GM18951 (cell line): ENCODE measurements around the gene ELK4.
A peak's percentile ranks its signal among the peaks of the same experiment; 100 is the strongest.

Experiments
- POLR2A ChIP-seq: IDR thresholded peaks from 4 replicates; pipeline ENCODE4 v1.6.1; 2011; ENCODE audit warnings: mild to moderate bottlenecking; ENCODE audit not compliant: insufficient read length, insufficient read depth; ENCODE audit errors: extremely low read depth
- in situ Hi-C: fragments of 300-500 bp; cut with MboI; formaldehyde crosslinking; loops from one replicate; pipeline ENCODE4 v1.12.0; 2022; ENCODE audit warnings: low sequenced_read_pairs, mixed read lengths, inconsistent platforms; ENCODE audit not compliant: unreplicated experiment

ELK4 gene

GRCh38 chr1:205584732-205585131, 47.1 kb downstream of the ELK4 start:
- no peak for TF ChIP-seq POLR2A
- in situ Hi-C loops, result loop anchor here (5.0 kb wide), 1 partner anchor 73 kb away; no protein-coding TSS in a partner anchor

GRCh38 chr1:205583461-205584130, 48.2 kb downstream of the ELK4 start:
- in situ Hi-C loops, result no loop called here

GRCh38 chr1:205582471-205583291, 49.1 kb downstream of the ELK4 start:
- peak; percentile 28 for TF ChIP-seq POLR2A
- in situ Hi-C loops, result no loop called here

More at GRCh38 chr1:205583461-205584130, 48.2 kb downstream of the ELK4 start:
- TF ChIP-seq POLR2A, result no peak

GRCh38 chr1:205582046-205582445, 49.8 kb downstream of the ELK4 start:
- in situ Hi-C loops, result no loop called here
- TF ChIP-seq POLR2A, result no peak

- no peak for TF ChIP-seq POLR2A
- in situ Hi-C loops, result no loop called here
These were observed 50.4 kb downstream of the ELK4 start for GRCh38 chr1:205581321-205581980.

GRCh38 chr1:205580923-205581180, 51.0 kb downstream of the ELK4 start:
- in situ Hi-C loops, result no loop called here
- TF ChIP-seq POLR2A, result no peak

GRCh38 chr1:205580140-205580922, 51.5 kb downstream of the ELK4 start:
- TF ChIP-seq POLR2A, result no peak
- in situ Hi-C loops, result no loop called here

- in situ Hi-C loops, result no loop called here
- no peak for TF ChIP-seq POLR2A
These were observed 52.1 kb downstream of the ELK4 start for GRCh38 chr1:205579711-205580110.

GRCh38 chr1:205578780-205579571, 52.8 kb downstream of the ELK4 start:
- in situ Hi-C loops, result no loop called here
- no peak for TF ChIP-seq POLR2A

GRCh38 chr1:205577874-205578658, 53.7 kb downstream of the ELK4 start:
- in situ Hi-C loops, result no loop called here
- TF ChIP-seq POLR2A, result no peak

GRCh38 chr1:205576805-205577761, 54.7 kb downstream of the ELK4 start:
- no peak for TF ChIP-seq POLR2A
- in situ Hi-C loops, result no loop called here

GRCh38 chr1:205576011-205576410, 55.8 kb downstream of the ELK4 start:
- in situ Hi-C loops, result no loop called here
- TF ChIP-seq POLR2A, result no peak
